Fibroblast of pulmonary artery (primary cell): Measurements from ENCODE around the gene BANF1.

Experiments
- DNase-seq: peaks from one replicate; pipeline ENCODE4 v3.0.0-alpha.2; 2010; ENCODE audit warnings: low read depth
- H3K4me3 ChIP-seq: replicated peaks from 2 replicates; pipeline ENCODE4 v1.5.1; 2011; ENCODE audit warnings: low read depth, mild to moderate bottlenecking, control low read depth, low read length, moderate library complexity
- TF ChIP-seq, protein P1 (sequence below): IDR thresholded peaks from 2 replicates; pipeline ENCODE4 v1.5.1; 2011; ENCODE audit warnings: mild to moderate bottlenecking, control low read depth, low read length, inconsistent platforms; ENCODE audit errors: missing control alignments

Gene BANF1

GRCh38 chr11:66001942-66002647 is at the start of gene BANF1, which contains the start of gene EIF1AD:
TSS of gene BANF1 (plus strand) at chr11:66002503. CDS start at chr11:66003251, 748 bp downstream.
TSS of gene EIF1AD (minus strand) at chr11:66002157. CDS start at chr11:66000389, 1,768 bp downstream.
- H3K4me3 ChIP-seq = peak within 1 kb of the TSS; percentile 99
- TF ChIP-seq, protein P1, sequence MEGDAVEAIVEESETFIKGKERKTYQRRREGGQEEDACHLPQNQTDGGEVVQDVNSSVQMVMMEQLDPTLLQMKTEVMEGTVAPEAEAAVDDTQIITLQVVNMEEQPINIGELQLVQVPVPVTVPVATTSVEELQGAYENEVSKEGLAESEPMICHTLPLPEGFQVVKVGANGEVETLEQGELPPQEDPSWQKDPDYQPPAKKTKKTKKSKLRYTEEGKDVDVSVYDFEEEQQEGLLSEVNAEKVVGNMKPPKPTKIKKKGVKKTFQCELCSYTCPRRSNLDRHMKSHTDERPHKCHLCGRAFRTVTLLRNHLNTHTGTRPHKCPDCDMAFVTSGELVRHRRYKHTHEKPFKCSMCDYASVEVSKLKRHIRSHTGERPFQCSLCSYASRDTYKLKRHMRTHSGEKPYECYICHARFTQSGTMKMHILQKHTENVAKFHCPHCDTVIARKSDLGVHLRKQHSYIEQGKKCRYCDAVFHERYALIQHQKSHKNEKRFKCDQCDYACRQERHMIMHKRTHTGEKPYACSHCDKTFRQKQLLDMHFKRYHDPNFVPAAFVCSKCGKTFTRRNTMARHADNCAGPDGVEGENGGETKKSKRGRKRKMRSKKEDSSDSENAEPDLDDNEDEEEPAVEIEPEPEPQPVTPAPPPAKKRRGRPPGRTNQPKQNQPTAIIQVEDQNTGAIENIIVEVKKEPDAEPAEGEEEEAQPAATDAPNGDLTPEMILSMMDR = no peak
- peak; percentile 99 for DNase-seq

- DNase-seq = no peak
- H3K4me3 ChIP-seq = no peak overlapping the region
- TF ChIP-seq, protein P1 = no peak
Observed at GRCh38 chr11:65953471-65953870, 48.8 kb upstream of the BANF1 start.

DNA sequence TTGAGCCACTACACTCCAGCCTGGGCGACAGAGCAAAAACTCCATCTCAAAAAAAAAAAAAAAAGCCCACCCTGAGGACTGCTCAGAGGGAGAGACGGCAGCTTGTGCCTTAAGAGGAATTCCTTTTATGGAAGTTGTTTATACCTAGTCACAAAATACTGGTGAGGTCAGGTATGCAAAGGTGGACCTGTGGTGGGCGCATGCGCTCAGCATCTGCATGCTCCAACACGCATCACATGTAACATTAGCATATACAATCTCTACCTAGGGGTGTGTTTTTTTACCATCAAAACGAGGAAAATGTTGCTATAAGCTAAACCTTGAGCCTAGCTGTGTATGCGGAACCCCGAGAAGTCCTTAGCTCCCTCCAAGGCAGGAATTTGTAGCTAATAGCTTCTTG is 47.5 kb upstream of the BANF1 start:
- TF ChIP-seq, protein P1 = no peak
- H3K4me3 ChIP-seq = no peak overlapping the region
- DNase-seq = no peak

- TF ChIP-seq, protein P1 = no peak
- no peak for DNase-seq
- no peak overlapping the region for H3K4me3 ChIP-seq
Observed at GRCh38 chr11:65958291-65958690, 44.0 kb upstream of the BANF1 start.

DNA sequence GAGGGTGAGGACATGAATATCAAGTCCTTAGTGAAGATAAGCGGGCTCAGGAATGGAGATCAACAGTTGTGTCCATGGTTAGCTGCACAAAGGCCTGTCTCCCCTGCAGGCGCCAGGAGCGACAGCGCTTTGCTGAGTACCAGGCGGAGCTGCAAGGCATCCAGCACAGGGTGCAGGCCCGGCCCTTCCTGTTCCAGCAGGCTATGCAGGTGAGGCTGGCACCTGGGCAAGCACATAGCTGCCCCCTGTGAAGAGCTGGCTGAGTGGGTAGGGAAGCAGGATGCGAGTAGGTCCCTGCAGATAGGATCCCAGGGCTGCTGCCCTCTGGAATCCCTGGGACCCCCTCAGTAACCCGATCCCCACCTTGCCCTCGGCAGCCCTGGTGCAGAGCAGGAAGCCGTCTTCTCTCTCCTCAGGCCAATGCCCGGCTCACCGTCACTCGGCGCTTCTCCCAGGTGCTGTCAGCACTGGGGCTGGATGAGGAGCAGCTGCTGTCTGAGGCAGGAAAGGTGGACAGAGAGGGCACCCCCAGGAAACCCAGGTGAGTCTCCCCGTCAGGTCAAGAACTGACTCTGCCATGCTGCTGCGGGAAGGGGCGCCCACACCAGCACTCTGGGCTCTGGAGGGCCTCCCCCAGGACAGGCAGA is 43.4 kb upstream of the BANF1 start:
- TF ChIP-seq, protein P1 = no peak
- H3K4me3 ChIP-seq = no peak overlapping the region
- no peak for DNase-seq

DNA sequence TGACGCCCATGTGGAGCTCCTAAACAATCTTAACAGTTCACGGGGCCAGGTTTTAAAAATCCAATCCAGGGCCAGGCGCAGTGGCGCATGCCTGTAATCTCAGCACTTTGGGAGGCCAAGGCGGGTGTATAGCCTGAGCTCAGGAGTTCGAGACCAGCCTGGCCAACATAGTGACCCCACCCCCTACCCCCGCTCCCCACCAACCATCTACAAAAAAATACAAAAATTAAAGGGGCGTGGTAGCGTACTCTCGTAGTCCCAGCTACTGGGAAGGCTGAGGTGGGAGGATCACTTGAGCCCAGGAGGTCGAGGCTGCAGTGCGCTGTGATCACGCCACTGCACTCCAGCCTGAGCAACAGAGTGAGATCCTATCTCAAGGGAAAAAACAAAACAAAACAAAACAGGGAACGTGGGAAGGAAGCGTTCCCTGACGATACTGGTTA is 41.5 kb upstream of the BANF1 start:
- no peak for DNase-seq
- TF ChIP-seq, protein P1 = no peak
- H3K4me3 ChIP-seq = peak overlapping the region; percentile 74
